Cardiac septum (tissue), 1 donor: ENCODE data around the gene ARHGAP28. TPM values are rescaled to one million over a fixed set of nuclear protein-coding genes. Genes with fewer than 3 reads are reported as not detected.

Experiments
- DNase-seq: peaks from one replicate; pipeline ENCODE4 v3.0.0-alpha.2; 2020; ENCODE audit warnings: low spot score
- intact Hi-C: fragments of 100-400 bp; cut with DNase I; formaldehyde crosslinking; loops from one replicate; pipeline ENCODE4 v1.14.0; 2022
- total RNA-seq: library from RNA; stranded (reverse); fragmentation: NEBNext Ultra II Directional; extraction: Animal tissue kit (Norgen Biotek cat#: 25700); gene quantifications from one replicate; pipeline ENCODE4 v1.2.1, GENCODE V29; 2021
- donor health status: DM: no; HTN: no; CAD: no.

The ARHGAP28 gene
- total RNA-seq, 1 donor from 2014 or later, result 2.1 TPM

DNA sequence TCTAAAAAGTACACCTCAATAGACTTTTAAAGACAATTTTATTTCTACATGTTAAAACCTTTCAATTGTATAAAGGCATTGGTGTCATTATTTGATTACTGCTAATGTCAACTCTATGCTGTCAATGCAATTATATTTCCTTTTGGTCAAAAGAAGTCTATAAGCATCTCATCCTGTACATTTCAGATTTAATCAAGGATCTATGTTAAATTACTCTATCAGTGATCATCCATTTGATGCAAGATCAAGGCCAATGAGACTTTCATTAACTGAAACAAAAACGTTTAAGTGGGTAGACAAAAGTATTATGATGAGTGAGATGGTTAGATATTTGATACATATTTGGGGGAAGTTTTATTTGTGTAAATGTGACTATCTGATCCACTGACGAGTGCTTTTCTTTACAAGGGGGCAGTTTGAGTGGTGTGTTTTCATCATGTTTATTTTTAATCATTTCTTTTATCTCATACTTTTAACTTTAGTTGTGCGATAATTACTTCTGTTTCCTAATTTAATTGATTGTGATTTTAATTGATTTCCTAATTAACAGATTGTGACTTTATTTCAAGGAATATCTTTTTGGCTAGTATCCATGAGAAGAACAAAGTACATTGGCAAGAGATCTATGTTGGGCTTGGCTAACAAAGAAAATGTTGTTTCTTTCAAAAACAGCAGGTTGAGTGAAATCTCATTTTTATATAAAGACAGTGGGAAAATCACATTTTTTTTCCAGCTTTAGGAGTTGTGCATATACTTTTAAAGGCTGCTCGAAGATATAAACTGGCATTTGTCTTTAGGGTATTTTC is 1.1 kb downstream of the ARHGAP28 start:
- intact Hi-C loops, result loop anchor here (10.0 kb wide), 1 partner anchor 106 kb away; no protein-coding TSS in a partner anchor
- DNase-seq, result no peak

DNA sequence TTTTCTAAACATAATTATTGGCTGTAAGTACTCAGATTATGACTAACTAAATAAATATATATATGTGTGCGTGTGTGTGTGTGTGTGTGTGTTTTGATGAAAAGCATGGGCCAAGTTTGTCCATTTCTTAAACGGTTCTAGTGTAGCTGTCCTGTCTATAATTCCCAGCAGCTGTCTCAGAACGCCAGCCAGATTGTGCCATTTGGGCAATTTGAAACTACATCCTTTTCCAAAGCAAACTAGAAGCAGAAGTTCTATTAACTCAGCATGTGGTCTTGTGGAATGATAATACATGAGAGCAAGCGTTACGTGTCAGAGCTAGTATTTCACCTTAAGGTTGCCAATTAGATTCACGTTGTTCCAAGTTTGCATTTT is 1.7 kb downstream of the ARHGAP28 start:
- intact Hi-C loops, result loop anchor here (10.0 kb wide), 1 partner anchor 106 kb away; no protein-coding TSS in a partner anchor
- DNase-seq, result no peak

GRCh38 chr18:6732952-6733351 is 3.4 kb downstream of the ARHGAP28 start:
- intact Hi-C loops, result loop anchor here (10.0 kb wide), 1 partner anchor 108 kb away; no protein-coding TSS in a partner anchor
- no peak for DNase-seq

- no peak for DNase-seq
- intact Hi-C loops, result loop anchor here (10.0 kb wide), 1 partner anchor 109 kb away; no protein-coding TSS in a partner anchor
Measured at GRCh38 chr18:6733758-6734157, 4.2 kb downstream of the ARHGAP28 start.

DNA sequence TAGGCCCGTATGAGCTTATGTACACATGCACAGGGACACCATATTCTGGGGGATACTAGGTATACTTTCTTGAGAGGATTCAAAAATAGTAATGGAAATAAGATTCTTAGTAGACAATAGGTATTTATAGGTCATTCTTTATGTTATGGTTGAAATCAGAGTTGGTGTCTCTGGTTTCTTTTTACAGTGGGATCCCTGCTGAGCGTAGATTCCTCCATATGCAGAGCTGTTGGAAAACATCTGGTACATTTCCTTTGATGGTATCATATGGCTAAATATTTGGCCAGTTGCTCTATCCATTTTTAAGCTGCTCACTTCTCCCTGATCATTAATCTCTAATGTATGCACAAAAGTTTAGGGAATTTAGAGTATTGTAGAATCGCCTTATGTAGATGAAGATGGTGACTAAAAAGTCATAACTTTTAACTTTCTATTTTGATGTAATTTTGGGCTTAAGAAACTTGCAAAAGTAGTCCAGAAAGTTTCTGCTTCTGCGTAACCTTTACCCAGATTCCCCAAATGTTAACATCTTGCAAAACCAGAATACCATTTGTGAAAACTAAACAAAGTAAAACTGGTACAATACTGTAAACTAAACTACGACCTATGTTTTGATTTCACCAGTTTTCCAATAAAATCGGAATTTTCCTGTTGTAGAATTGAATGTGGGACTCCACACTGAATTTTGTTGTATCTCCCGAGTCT is 5.4 kb downstream of the ARHGAP28 start:
- DNase-seq, result no peak
- intact Hi-C loops, result loop anchor here (10.0 kb wide), 1 partner anchor 110 kb away; no protein-coding TSS in a partner anchor

DNA sequence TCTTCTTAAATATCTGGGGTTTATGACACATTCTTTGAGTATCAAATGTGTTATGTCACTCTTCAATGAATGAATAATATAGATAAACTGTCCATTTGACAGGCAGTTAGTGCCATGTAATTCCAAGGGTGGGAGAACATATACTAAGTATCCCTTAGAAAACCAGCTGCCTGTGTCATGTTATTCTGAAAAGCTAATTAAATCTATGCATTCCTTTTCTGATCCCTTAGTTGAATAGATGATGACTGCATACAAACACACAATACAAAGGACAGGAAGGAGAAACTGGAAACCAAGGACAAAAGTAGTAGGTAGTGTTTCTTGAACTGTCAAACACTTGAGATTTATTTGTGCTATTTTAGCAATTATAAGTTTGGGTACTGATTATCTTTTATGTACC is 8.3 kb downstream of the ARHGAP28 start:
- no peak for DNase-seq
- intact Hi-C loops, result loop anchor here (10.0 kb wide), 1 partner anchor 113 kb away; no protein-coding TSS in a partner anchor

GRCh38 chr18:6738622-6739021 is 9.1 kb downstream of the ARHGAP28 start:
- DNase-seq, result no peak
- intact Hi-C loops, result loop anchor here (10.0 kb wide), 1 partner anchor 114 kb away; no protein-coding TSS in a partner anchor

- DNase-seq, result no peak
- intact Hi-C loops, result no loop called here
Measured at GRCh38 chr18:6741232-6741663, 11.7 kb downstream of the ARHGAP28 start.

GRCh38 chr18:6741786-6742185 is 12.3 kb downstream of the ARHGAP28 start:
- intact Hi-C loops, result no loop called here
- no peak for DNase-seq

DNA sequence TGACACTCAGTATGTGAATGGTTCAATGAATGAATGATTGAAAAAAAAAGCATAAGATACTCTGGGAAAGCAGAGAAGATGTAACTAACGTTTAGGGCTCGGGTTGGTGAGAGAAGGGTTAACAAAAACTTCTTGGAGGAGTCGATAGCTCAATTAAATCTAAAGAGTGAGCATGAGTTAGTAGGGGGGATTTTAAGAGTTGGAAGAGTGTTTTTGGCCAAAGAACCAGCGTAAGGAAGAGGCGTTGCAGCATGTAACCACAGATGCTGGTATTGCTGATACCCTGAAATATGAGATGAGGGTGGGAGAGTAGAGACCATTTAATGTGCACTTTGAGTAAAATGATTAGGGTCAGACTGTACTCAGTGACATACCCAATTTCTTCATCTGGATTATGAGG is 14.5 kb downstream of the ARHGAP28 start:
- DNase-seq, result no peak
- intact Hi-C loops, result no loop called here

GRCh38 chr18:6744816-6745455 is 15.4 kb downstream of the ARHGAP28 start:
- DNase-seq, result no peak
- intact Hi-C loops, result loop anchor here (5.0 kb wide), 1 partner anchor 52 kb away; no protein-coding TSS in a partner anchor

DNA sequence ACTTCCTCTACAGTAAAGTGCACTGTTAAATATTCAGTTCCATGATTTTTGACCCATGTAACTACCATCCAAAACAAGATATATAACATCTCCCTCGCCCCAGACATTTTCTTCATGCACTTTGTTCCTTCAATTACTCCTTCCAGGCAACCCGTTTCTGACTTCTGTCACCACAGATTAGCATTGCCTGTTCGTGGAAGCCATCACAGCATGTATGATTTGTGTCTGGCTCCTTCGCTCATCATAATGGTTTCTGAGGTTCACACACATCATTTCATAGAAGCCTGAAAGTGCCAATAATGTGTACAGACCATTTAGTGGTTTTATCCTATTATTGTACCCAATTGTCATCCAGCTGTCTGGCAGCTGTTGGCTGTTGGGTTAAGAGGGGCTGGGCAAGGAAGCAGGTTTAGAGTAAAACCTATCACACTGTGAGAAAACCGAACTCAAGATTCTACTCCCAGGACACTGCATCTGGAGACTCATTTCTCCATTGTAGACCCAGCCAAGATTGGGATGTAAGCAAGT is 16.1 kb downstream of the ARHGAP28 start:
- intact Hi-C loops, result loop anchor here (5.0 kb wide), 1 partner anchor 52 kb away; no protein-coding TSS in a partner anchor
- DNase-seq, result no peak

DNA sequence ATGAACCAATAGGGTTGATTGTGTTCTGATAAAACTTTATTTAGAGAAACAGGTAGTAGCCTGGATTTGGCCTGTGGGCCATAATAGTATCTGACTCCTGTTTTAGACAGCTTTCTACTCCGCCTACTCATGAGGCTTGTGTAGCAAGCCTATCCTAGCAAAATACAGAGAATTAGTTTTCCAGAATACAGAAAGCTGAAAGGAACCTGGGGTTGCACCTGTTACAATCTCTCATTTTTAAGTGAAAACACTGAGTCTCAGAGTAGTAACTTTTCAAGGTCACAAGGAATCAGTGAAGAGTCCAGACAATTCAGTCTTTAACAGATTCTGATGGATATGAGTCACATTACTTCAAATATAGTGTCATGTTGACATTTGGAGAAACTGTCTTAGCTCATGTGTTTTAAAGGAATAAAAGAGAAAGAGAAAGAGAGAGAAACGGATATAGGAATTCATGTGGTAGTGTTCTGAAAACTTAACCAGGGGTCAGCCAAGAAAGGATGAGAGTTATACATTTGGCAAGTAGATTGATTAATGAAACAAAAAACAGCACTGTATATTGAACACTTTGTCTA is 17.0 kb downstream of the ARHGAP28 start:
- DNase-seq, result no peak
- intact Hi-C loops, result loop anchor here (5.0 kb wide), 1 partner anchor 51 kb away; no protein-coding TSS in a partner anchor

GRCh38 chr18:6747646-6748045 is 18.1 kb downstream of the ARHGAP28 start:
- intact Hi-C loops, result loop anchor here (5.0 kb wide), 1 partner anchor 50 kb away; no protein-coding TSS in a partner anchor
- DNase-seq, result no peak

DNA sequence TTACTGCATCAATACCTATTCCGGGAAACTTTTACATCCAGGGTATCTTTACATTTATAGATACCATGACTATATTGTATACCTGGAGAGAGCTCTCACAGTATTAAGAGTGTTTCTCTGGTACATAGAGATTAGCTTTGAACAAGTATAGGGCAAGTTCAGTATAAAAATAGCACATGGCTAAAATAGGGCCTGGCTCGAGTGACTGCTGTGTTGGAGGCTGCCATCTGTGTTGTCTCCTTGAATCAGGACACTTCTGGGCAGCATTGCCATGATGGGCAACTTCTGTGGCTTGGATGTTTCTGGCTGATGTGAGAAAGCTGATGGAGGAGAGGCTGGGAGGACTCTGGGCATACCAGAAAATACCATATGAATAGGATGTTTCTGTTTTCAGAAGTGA is 18.7 kb downstream of the ARHGAP28 start:
- DNase-seq, result no peak
- intact Hi-C loops, result loop anchor here (5.0 kb wide), 1 partner anchor 49 kb away; no protein-coding TSS in a partner anchor

DNA sequence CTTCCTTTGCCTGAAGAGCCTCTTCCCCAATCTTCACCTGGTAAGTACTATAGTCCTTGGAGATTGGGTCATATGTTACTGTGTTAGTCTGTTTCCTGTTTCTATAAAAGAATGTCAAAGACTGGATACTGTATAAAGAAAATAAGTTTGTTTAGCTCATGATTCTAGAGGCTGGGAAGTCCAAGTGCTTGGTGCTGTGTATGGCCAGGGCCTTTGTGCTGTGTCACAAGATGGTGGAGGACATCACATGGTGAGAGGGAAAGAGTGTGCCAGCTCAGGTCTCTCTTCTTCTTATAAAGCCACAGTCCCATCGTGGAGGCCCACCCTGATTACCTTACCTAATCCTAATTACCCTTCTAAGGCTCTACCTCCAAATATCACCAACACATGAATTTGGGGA is 20.9 kb downstream of the ARHGAP28 start:
- intact Hi-C loops, result no loop called here
- no peak for DNase-seq

DNA sequence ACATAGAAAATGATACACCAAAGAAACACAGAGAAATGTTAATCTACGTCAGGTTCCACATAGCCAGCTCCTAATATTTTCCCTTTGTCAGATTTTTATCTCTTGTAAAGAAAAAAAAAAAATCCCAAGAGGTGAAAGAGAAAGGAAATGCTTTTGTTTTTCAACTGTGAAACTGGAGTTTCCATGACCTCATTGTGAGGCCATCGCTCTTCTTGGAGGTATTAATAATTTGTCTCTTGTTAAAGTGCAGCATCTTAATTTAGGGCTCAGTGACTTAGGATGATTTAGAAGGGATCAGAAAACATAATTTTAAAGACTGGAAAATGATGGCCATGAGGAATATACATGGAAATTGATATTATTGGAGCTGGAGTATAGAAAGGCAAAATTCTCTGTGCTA is 21.7 kb downstream of the ARHGAP28 start:
- intact Hi-C loops, result no loop called here
- no peak for DNase-seq

DNA sequence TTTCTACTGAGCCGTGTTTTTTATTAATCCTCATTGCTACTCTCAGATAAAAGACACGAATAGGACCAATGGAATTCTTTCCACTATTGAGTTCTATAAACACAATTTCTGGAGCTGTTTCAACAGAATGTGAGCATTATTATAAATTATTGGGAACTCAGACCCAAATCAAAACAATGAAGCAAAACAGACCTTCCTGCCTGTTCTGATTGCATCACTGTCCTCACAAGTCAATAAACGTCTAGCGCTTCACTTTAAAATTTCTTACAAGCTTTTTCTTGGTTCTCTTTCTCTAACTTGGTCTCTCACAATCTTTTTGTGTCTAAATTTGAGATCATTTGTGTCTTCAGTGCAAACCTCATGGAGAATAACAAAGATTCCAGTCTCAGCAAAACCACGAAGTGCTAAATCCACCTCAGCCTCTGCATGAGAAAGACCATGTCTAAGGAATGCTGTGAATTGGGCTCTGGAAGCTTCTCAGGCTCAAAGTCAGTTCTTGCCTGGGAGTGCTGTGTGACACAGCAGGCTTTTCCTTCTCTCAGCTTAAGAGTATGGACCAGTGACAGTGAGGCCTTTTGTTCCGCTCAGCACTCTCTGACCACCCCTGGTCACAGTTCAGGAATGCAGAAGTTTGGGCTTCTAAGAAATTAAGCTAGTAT is 22.8 kb downstream of the ARHGAP28 start:
- no peak for DNase-seq
- intact Hi-C loops, result no loop called here

DNA sequence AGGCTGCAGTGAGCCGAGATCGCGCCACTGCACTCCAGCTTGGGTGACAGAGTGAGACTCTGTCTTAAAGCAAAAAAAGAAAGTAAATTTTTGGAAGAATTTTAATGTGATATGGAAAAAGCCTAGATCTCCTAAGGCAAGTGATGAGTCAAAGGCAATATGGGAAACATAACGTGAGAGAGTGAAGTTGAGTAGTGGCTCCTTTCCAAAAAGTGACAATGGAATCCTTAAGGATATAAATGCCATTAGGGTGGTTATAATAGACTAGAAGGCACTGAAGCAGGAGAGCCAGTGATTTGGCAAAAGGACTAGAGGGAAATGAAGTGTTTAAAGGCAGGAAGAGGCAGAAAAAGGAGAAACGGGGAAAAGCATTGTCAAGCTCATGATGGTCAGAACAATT is 25.6 kb downstream of the ARHGAP28 start:
- DNase-seq, result no peak
- intact Hi-C loops, result no loop called here
